ENCODE results near the gene S100A13. TPM values are rescaled to one million over a fixed set of nuclear protein-coding genes. Genes with fewer than 3 reads are reported as not detected.
"Not testable (repeated sequence)": the region's sequence is repeated elsewhere in the genome, so short reads cannot be mapped to it uniquely, and the experiment has no call there.

S100A13 gene
- 74.0 TPM for polyA plus RNA-seq (ENCODE audit: insufficient read length)

DNA sequence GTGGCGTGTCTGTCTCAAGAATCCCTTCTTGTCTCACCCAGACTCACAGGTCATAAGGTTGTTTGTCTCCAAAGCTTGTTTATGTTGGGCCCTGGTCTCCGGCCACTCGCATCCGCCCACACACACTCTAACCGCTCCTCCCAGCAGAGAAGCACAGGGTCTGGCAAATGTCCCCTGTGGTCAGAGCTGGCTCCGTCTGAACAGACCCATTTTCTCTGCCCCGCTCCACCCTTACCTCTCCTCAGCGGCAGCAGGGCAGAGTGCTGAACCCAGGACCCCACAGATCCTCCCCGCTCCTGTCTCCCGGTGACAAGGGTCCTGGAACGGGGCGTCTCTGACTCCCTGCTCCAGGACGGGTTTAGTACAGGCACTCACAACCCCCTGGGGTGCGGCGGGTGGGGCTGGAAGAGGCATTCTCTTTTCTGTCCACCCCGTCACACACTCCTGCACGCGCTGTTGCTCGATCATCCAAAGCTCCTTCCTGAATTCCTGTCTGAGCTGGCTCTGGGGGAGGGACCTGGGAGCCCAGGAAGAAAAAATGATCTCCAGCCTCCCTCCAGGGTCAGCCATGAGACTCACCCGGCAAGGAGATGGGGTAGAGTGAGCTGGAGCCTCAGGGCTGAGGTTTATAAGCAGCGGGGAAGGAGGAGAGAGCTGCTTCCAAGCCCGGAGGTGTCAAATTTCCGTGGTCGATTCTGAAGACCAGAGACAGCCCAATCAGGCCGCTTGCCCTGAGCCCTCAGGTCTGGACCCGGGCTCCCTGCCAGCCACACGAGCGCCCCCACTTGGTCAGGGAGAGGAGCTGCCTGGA lies at the start of gene S100A13:
TSS of gene S100A13 (minus strand) at position 602 of the 811 bp plus-strand sequence. CDS start 1,033 bp downstream, outside the sequence.
- DNase-seq (ENCODE audit: low read depth), result peak; percentile 61

DNA sequence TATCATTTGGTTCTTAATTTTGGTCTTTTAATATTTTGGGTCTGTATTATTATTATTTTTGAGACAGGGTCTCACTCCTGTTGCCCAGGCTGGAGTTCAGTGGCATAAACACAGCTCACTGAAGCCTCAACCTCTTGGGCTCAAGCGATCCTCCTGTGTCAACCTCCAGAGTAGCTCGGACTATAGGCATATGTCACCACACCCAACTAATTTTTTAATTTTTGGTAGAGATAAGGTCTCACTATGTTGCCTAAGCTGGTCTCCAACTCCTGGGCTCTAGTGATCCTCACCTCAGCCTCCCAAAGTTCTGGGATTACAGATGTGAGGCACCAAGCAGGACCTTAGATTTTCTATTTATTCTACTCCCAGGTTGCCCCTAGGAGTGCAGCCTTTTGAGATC lies 46.2 kb upstream of the S100A13 start:
- DNase-seq (ENCODE audit: low read depth), result no peak

DNA sequence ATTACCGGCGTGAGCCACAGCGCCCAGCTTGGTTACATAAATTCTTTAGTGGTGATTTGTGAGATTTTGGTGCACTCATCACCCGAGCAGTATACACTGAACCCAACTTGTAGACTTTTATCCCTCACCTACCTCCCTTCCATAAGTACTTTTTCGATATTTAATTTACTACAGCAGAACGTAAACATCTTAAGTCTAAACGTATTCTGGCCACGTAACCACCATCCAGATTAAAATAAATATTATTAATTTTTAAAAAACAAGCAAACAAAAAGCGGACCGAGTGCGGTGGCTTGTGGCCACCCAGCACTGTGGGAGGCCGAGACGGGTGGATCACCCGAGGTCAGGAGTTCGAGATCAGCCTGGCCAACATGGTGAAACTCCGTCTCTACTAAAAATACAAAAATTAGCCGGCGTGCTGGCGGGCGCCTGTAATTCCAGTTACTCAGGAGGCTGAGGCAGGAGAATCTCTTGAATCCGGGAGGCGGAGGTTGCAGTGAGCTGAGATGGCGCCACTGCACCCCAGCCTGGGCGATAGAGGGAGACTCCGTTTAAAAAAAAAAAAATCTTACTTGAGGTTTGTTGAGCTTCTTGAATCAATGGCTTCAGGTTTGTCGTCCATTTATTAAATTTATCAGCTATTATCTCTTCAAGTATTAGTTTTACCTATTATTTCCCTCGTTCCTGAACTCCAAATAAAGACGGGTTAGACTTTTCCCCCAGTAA lies 44.5 kb upstream of the S100A13 start:
- not testable (repeated sequence) for DNase-seq (ENCODE audit: low read depth)

DNA sequence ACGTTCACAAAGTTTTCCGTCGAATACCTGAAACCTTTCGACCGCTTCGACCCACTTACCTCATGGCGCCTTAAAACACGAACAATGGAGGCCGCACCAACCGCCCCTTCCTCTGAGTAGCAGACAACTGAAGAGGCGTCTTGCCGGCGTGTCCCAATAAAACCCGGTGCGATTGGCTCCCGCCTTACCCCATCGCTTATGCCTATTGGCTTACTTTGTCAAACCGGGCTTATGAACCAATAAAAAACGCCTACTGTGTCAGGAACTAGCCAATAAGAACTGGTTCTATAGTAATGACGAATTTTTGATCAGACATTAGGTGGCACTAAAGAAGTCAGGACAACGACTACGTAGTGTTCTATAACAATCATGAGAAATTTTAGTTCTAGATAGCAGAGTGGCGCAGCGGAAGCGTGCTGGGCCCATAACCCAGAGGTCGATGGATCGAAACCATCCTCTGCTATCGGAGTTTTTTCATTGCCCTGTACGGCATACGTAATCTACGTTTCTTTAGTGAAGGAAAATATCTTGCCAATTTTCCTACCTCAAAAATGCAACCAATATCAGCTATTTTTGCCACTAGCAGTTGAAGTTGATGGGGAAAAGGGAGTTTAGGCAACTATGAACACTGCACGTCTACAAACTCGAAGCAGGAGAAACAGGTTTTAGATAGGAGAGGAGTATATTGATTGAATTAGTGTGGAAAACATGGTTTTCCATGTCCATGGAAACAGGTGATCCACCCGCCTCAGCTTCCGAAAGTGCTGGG lies 43.7 kb upstream of the S100A13 start, which contains the start of gene ILF2:
TSS of gene ILF2 (minus strand) at position 135 of the 769 bp plus-strand sequence. CDS start at position 64, 71 bp downstream.
- DNase-seq (ENCODE audit: low read depth), result peak; percentile 99

DNA sequence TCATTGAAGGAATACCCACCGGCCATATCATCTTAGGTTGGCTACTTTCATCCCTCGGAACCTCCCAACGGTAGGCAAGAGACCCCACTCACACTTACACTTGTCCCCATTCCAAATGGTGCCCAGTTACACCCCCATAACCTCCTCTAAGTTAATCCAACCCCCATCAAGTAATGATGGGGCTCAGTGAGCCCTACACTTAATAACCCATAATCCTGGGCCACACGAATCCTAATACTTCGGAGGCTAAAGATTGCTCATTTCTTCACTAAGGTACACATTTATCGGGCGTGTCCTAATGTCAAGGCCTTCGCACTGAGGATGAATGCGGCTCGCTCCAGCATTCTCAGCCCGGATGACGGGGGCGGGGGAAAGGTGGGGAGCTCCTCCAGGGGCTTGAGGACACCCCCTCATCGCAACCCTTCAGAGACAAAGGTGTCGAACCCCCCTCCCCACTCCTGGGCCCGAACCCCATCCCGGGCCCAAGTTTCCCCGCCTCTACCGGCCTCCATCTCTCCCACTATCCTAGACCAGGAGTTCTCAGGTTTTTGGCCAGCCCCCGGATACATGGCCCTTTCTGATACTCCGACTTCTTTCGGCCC lies 43.1 kb upstream of the S100A13 start:
- no peak for DNase-seq (ENCODE audit: low read depth)

DNA sequence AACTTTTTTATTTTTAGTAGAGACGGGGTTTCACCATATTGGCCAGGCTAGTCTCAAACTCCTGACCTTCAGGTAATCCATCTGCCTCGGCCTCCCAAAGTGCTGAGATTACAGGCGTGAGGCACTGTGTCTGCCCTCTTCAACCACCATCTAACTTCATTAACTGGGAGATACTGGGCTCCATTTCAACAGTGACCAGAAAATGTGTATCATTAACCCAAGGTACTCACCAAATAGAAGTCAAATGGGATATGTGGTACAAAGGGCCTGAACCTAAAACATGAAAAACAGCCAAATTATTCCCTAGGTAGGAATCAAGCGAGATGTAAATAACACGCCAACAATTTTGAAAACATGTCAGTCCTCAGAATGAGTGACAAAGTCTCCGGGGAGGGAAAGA lies 42.3 kb upstream of the S100A13 start:
- no peak for DNase-seq (ENCODE audit: low read depth)

DNA sequence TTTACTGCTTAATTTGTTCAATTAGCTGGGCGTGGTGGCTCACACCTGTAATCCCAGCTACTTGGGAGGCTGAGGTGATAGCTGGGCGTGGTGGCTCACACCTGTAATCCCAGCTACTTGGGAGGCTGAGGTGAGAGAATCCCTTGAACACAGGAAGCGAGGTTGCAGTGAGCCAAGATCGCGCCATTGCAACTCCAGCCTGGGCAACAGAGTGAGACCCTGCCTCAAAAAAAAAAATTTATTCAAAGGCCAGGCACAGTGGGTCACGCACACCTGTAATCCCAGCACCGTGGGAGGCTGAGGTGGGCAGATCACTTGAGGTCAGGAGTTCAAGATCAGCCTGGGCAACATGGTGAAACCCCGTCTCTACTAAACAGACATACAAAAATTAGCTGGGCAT lies 41.4 kb upstream of the S100A13 start:
- DNase-seq (ENCODE audit: low read depth), result not testable (repeated sequence)

DNA sequence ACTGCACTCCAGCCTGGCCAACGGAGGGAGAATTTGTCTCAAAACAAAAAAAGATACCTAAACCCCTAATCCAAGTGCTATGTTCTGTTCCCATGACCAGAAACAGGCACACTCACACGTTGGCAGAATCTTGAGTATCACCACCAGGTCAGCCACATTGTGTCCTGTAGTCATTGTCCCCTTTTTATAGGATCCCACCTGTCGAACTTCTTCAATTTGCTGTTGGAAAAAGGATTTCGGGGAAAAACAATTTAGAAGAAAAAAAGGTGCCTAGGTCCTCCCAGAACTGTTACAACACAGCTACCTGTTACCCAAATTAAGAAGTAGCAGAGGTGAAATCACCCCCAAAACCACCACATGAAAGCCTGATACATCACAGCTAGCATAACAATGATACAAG lies 40.1 kb upstream of the S100A13 start:
- DNase-seq (ENCODE audit: low read depth), result no peak

DNA sequence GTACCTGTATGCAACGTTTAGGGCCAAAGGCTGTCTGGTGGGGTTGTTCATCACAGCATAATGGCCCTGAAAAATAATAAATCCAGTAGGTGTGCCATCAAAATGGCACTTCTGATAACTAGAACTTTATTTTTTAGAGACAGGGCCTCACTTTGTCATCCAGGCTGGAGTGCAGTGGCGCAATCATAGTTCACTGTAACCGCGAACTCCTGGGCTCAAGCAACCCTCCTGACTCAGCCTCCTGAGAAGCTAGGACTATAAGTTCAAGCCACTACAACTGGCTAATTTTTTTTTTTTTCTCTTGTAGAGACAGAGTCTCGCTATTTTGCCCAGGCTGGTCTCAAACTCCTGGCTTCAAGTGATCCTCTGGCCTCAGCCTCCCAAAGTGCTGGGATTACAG lies 35.9 kb upstream of the S100A13 start:
- no peak for DNase-seq (ENCODE audit: low read depth)

DNA sequence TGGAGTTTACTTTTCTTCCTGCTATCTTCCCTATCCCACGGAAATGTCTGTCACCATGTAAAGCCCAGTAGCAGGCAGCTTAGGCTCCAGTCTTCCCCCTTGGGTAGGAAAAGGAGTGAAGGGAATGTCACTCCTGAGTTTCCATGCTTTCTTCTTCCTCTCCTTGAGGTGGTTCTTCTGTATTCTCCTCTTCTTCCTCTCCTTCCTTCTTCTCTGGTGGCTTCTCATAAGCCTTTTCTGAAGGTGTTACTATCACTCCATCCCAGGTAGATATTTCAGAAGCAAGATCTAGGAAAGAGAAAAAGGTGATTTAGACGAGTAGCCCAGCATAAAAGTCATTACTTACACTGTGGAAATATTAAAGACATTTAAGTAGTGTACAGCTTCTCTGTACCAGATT lies 35.0 kb upstream of the S100A13 start:
- DNase-seq (ENCODE audit: low read depth), result no peak

DNA sequence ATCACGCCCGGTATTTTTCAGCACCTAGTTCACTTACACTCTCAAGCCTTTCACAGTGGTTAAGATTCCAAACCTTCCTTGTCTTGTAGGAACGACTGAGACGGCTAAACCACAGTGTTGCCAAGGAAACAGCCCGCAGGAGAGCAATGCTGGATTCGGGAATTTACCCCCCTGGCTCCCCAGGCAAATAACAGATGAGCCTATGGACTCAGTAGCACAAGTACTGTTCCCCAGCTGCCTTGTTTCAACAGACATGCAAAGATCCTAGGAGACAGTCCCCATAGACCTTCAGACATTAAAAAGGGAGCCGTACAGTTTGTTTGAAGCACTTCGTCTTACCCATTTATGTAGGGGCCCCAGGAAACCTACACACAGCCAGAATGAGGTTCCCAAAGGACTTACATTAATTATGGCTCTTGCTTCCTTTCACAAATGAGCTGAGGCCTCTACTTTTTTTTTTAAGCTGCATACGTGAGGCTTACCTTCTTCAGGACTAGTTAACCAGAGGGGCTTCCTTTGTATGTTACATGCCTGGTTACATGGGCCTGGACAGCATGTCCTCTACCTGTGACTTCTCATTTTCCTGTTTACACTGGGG lies 33.9 kb upstream of the S100A13 start:
- DNase-seq (ENCODE audit: low read depth), result no peak

DNA sequence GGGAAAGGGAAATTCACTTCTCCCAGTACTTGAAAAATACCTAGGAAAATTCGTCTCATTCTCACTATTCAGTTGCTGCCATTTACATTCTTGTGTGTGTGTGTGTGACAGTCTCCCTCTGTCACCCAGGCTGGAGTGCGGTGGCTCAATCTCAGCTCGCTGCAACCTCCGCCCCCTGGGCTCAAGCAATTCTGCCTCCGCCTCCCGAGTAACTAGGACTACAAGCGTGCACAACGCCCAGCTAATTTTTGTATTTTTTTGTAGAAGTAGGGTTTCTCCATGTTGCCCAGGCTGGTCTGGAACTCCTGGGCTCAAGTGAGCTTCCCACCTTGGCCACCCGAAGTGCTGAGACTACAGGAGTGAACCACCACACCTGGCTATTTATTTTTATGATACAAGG lies 32.4 kb upstream of the S100A13 start:
- DNase-seq (ENCODE audit: low read depth), result no peak

DNA sequence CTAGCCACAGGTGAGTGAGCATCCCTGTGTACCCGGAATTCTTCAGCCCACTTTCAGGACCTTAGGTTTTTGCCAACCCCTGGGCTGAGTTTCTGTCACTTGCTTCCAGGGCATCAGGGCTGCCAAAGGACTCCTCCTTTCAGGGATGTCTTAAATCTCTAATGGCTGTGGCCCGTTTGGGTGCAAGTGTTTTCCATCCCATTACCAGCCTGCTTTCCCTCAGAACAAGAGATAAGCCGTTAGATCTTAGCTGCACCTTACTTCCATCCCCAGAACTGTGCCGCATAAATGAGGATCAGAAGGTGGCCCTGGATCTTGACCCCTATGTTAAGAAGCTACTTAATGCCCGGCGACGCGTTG lies 31.9 kb upstream of the S100A13 start:
- DNase-seq (ENCODE audit: low read depth), result no peak

DNA sequence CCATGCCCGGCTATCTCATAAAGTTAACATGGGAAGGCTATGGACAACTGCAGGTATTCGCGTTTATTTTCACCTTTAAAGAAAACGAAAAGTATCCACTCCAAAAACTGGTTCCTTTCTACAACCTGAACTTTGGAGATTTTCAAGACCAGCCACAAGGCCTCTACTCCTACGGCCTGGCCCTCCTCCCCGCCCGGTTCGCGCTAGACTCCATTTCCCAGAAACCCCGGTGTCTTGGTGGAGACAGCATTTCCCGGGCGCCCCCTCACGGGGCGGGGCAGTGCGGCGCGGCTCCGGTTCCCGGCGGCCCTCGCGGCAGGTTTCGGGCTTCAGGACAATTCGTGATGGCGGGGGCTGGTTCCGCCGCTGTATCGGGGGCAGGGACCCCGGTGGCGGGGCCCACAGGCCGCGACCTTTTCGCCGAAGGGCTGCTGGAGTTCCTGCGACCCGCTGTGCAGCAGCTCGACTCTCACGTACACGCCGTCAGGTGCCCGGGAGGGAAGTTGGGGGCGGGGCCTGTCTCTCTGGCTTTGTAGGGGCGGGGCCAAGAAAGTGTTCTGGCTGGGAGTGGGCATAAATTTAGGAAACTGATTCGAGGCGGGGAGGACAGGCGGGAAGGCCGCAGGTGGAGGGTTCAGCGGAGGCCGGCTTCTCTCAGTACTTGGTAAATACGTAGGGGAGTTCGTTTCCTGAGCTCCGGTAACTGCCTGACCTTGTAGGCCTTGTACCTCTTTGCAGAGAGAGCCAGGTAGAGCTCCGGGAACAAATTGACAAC lies 31.3 kb upstream of the S100A13 start, which contains the start of gene SNAPIN:
TSS of gene SNAPIN (plus strand) at position 304 of the 775 bp plus-strand sequence. CDS start at position 345, 41 bp downstream.
- peak; percentile 78 for DNase-seq (ENCODE audit: low read depth)

DNA sequence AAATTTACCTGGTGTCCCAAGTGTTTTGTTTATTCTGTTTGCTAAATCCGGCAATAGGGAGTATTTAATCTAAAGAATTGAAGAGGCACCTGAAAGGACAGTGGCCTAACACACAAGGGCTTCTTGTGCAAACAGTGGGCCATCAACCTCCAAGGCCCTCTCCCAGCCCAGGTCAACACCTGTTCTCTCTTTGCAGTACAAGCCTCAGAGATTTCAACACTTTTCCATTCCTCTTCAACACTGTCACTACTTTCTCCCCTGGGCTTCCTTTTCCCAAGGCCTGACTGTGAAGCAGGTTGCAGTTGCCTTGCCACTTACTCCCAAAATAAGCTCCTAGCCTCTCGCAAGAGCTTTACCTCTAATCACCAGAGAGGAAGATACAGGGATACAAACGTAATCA lies 28.0 kb upstream of the S100A13 start:
- DNase-seq (ENCODE audit: low read depth), result no peak

DNA sequence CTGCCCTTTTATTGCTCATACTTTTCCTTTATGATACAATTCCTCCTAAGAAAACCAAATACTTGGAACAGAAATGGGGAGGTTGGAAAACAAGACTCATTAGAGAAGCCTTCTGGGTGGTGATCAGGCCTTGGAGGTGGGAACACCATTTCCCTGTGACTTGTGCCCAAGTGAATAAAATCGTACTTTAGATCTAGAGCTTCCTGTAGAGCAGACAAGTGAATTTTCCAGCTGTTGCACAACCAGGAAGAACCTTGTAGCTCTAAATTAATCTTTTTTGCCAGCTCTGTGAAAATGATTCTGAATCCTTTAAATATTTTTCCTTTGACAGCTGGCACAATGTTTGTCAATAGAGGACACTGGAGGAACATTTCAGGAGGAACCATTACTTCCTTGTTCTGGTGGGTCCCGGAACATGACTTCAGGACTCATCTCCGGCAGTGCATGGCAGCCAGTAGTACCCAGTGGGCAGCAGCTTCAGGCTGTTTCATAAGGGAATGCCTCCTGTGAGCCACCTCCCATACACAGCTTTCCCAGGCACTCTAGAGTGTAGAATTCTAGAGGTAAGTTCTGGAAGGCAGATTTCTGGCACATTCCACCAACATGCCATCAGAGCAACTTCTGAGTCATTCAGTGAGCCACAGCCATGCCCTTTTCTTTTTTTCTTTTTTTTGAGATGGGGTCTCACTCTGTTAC lies 25.6 kb upstream of the S100A13 start:
- DNase-seq (ENCODE audit: low read depth), result no peak

DNA sequence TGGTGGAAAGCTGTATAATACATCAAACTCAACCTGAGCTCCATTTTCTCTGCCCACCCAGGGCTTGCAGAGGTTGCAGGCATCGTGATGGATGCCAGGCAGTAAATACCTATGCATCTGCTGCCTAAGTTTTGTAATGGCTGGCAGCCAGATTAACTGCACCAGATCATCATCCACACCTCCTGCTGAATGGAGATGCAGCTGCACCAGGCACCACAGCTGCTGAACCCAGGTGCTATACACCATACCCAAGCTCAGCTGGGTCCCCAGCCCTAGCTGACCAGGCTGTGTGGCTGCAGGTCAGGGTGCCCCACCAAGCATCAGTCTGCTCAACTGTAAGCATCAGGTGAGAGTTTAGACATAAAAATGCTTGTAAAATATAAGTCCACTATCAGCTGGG lies 24.5 kb upstream of the S100A13 start:
- DNase-seq (ENCODE audit: low read depth), result no peak

DNA sequence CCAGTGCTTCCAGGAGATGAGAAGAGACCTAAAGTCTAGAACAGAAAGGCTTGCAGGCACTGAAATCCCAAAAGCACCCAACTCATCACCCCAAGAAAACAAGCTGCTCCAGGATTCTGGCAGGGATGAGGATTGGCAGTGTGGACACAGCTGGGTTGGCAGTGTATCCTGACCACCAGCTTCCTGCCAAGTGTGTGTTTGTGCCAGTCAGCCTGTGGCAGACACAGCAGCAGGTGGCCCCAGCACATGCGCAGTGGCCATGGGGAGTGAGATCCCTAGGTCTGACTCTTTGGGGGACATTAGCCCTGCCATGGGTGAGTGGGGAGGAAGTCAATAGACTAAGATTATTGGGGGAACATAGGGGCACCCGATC lies 22.5 kb upstream of the S100A13 start:
- no peak for DNase-seq (ENCODE audit: low read depth)

DNA sequence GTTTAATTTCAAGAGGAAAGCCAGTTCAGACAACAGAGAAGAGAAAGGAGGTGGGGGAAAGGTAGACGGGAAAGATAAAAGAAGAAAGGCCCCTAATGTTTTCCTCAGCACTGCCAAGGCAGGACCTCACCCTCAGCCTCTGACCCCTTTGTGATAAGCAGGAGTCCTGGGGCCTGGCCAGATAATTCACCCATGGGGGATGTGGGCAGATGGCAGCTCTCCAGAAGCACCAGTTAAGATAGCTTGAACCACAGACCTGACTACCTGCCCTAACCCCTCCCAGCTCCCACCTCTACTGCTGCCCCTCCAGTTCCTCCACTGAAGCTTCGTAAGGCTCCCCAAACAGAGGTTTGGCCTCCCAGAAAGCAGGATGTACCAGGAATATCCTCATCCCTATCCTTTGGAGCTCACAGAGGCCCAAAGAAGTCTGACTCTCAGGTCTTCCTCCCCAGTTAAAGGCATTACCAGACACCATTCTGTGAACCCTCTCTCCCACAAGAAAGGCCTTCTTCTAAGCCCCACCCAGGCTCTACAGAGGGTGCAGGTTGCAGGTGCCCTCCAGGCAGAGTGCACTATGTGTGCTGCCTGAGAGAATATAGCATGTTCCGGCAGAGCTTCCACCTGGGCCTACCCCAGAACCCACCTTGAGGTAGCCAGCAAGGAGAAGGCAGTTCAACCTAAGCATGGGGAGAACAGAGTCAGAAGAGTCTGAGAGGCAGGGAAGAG lies 22.0 kb upstream of the S100A13 start:
- DNase-seq (ENCODE audit: low read depth), result no peak

All from forelimb muscle (tissue), 1 donor.